PC-9 (cell line): ENCODE results near the gene JPH2. TPM values are rescaled to one million over a fixed set of nuclear protein-coding genes. Genes with fewer than 3 reads are reported as not detected.

ENCODE experiments used
- BruUV-seq: library from RNA; stranded (reverse); fragments of 400-500 nt; replicated peaks from 2 replicates; lab custom pipeline; 2021; lab: Mats Ljungman, UMichigan
- CTCF ChIA-PET: fragments of 300-600 bp; sonication (Branson Sonifier 250); formaldehyde crosslinking; loops from one replicate; lab custom pipeline; 2022; ENCODE audit warnings: antibody characterized with exemption; lab: Charles Lee
- POLR2A ChIA-PET: fragments of 300-600 bp; sonication (Branson Sonifier 250); formaldehyde crosslinking; loops from one replicate; lab custom pipeline; 2022; ENCODE audit warnings: antibody characterized with exemption; ENCODE audit not compliant: unreplicated experiment; lab: Charles Lee
- DNase-seq, 2 experiments: peaks; one replicate each; pipeline versions ENCODE4 v3.0.0 to v3.0.0-alpha.2; 2015 to 2022; ENCODE audit warnings: mixed read lengths in 1 of 2
- H2AFZ ChIP-seq: fragments of 200-600 bp; sonication (generic); 2 replicates; pipeline ENCODE4 v1.8.1; 2017; ENCODE audit warnings: antibody characterized with exemption
- H3F3A ChIP-seq: fragments of 200-600 bp; sonication (generic); 2 replicates; pipeline ENCODE4 v1.8.1; 2017; ENCODE audit warnings: antibody characterized with exemption, mild to moderate bottlenecking, low read depth; ENCODE audit not compliant: insufficient read depth
- H3K27ac ChIP-seq: fragments of 200-600 bp; sonication (generic); 2 replicates; pipeline ENCODE4 v1.6.1; 2016; ENCODE audit warnings: mixed run types
- H3K27me3 ChIP-seq: fragments of 200-600 bp; sonication (generic); 2 replicates; pipeline ENCODE4 v1.6.1; 2016; ENCODE audit warnings: low read depth, mixed run types; ENCODE audit not compliant: insufficient read depth
- H3K36me3 ChIP-seq: fragments of 200-600 bp; sonication (generic); 2 replicates; pipeline ENCODE4 v1.6.1; 2016; ENCODE audit warnings: low read depth, mixed run types
- H3K4me1 ChIP-seq: fragments of 200-600 bp; sonication (generic); replicated peaks from 2 replicates; pipeline ENCODE4 v1.6.1; 2016; ENCODE audit warnings: mixed run types; ENCODE audit not compliant: insufficient read depth
- H3K4me2 ChIP-seq: fragments of 200-600 bp; sonication (generic); 2 replicates; pipeline ENCODE4 v1.6.1; 2017; ENCODE audit warnings: mixed run types
- H3K4me3 ChIP-seq: fragments of 200-600 bp; sonication (generic); 2 replicates; pipeline ENCODE4 v1.6.1; 2016; ENCODE audit warnings: mixed run types
- H3K79me2 ChIP-seq: fragments of 200-600 bp; sonication (generic); 2 replicates; pipeline ENCODE4 v1.6.1; 2017; ENCODE audit warnings: low read depth, mixed run types
- H3K9me2 ChIP-seq: fragments of 200-600 bp; sonication (generic); 2 replicates; pipeline ENCODE4 v1.8.1; 2017; ENCODE audit warnings: mild to moderate bottlenecking; ENCODE audit not compliant: insufficient read depth
- H3K9me3 ChIP-seq: fragments of 200-600 bp; sonication (generic); 2 replicates; pipeline ENCODE4 v1.8.1; 2016; ENCODE audit warnings: low read depth; ENCODE audit not compliant: insufficient read depth
- H4K20me1 ChIP-seq: fragments of 200-600 bp; sonication (generic); 2 replicates; pipeline ENCODE4 v1.8.1; 2017; ENCODE audit not compliant: insufficient read depth
- CTCF ChIP-seq: fragments of 200-600 bp; sonication (generic); conservative IDR thresholded peaks from 2 replicates; pipeline ENCODE4 v1.6.1; 2017; ENCODE audit warnings: mixed run types, antibody characterized with exemption, mild to moderate bottlenecking, moderate library complexity
- EZH2 ChIP-seq: fragments of 200-600 bp; sonication (generic); IDR thresholded peaks from 2 replicates; pipeline ENCODE4 v1.8.0; 2017; ENCODE audit warnings: antibody characterized with exemption, low read depth
- intact Hi-C: fragments of 100-400 bp; cut with micrococcal nuclease; formaldehyde crosslinking; loops from one replicate; pipeline ENCODE4 v1.10.0; 2022; ENCODE audit not compliant: unreplicated experiment
- total RNA-seq: library from RNA; stranded (reverse); gene quantifications from 2 replicates; pipeline ENCODE4 v1.2.3, GENCODE V29; 2021

Gene JPH2
- total RNA-seq, 1 experiment from 2014 or later, result 41.1 TPM

- Histone ChIP-seq H3K4me2 (peak within 1 kb of the TSS; percentile 98), H3K9me3 (no peaks in the 10 kb centered on the region), H4K20me1 (peaks cover 10% of the 10 kb centered on the region), H3F3A (peaks cover 44% of the 10 kb centered on the region; the same call in 1 of the 2 replicates), H3K4me1 (peaks cover 44% of the 10 kb centered on the region), H2AFZ (peak within 1 kb of the TSS; percentile 81), H3K9me2 (no peaks in the 10 kb centered on the region), H3K27me3 (no peaks in the 10 kb centered on the region), H3K79me2 (peaks cover 66% of the 10 kb centered on the region), H3K4me3 (peak within 1 kb of the TSS; percentile 98), H3K36me3 (peaks cover 7% of the 10 kb centered on the region), H3K27ac (peak within 1 kb of the TSS; percentile 89)
- intact Hi-C loops, result loop anchor here (2.0 kb wide), 1 partner anchor 94 kb away; no protein-coding TSS in a partner anchor
- peak; percentile 95 to 99 for DNase-seq
- no TSS peak for BruUV-seq
- no peak for TF ChIP-seq EZH2
- TF ChIP-seq CTCF, result no peak
- CTCF ChIA-PET, result interaction anchor here (0.7 kb wide), 1 partner anchor 21 kb away, joined by 3 read pairs; no protein-coding TSS in a partner anchor
- POLR2A ChIA-PET, result interaction anchor here (0.6 to 1.0 kb wide), 3 partner anchors 19 to 43 kb away, joined by 4 to 5 read pairs (median 5); partner anchors contain the start of gene JPH2
These were observed 23.6 kb upstream of the JPH2 start, which contains the start of gene OSER1 for GRCh38 chr20:44210406-44211176. Gene OSER1, minus strand, starts transcription at chr20:44210771. Its CDS starts 3,814 bp downstream, at chr20:44206957.

DNA sequence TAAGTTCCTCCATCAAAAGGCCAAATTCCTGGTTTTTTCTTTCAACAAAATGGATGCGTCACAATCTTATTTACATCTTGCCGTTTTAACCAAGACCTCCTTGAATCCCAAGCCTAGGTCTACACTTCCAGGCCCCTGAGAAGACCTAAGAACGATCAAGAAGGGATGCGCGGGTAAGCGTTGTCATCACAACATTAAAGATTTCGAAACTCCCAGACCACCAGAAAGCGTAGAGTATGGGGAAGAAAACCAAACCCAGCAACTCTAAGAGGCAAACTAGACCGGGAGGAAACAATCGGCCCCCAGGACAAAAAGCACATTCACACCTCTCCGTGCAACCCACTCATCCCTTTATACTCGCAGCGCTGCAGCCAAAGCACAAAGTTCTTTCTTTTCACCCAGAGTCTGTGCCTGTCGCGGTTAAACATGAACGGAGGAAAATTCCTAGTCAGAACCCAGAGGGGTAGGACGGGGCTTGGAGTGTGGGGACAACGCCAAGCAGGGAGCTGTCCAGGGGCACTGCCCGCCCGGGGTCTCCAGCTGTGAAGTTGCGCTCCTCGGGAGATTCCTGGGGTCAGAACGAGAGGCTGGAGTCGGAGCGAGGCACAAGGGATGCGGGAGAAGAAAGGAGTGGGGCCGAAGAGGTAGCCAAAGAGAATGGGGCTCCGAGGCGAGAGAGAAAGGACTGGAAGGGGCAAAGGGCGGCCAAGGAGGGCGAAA, 22.9 kb upstream of the JPH2 start:
- CTCF ChIA-PET, result interaction anchor here (0.7 kb wide), 1 partner anchor 20 kb away, joined by 3 read pairs; no protein-coding TSS in a partner anchor
- Histone ChIP-seq H3F3A (peaks cover 51% of the 10 kb centered on the region; the same call in 1 of the 2 replicates), H2AFZ (peak overlapping the region; percentile 17; the same call in 1 of the 2 replicates), H3K4me1 (peaks cover 51% of the 10 kb centered on the region), H3K27me3 (no peaks in the 10 kb centered on the region), H3K9me3 (no peaks in the 10 kb centered on the region), H3K4me3 (peak overlapping the region; percentile 98), H3K36me3 (peaks cover 14% of the 10 kb centered on the region), H4K20me1 (peaks cover 10% of the 10 kb centered on the region), H3K27ac (peak overlapping the region; percentile 89), H3K9me2 (no peaks in the 10 kb centered on the region), H3K79me2 (peaks cover 73% of the 10 kb centered on the region), H3K4me2 (peak overlapping the region; percentile 98)
- DNase-seq, result peak in 1 of 2 experiments; percentile 29
- TSS peak; percentile 63 for BruUV-seq
- no peak for TF ChIP-seq EZH2
- no peak for TF ChIP-seq CTCF
- POLR2A ChIA-PET, result interaction anchor here (0.6 to 1.0 kb wide), 2 partner anchors 22 to 42 kb away, joined by 5 read pairs; partner anchors contain the start of gene JPH2
- intact Hi-C loops, result loop anchor here (2.0 kb wide), 1 partner anchor 93 kb away; no protein-coding TSS in a partner anchor

GRCh38 chr20:44208770-44209169, 21.8 kb upstream of the JPH2 start:
- no peaks in the 10 kb centered on the region for H3K9me2 ChIP-seq
- ChIA-PET CTCF (no interaction called here), POLR2A (interaction anchor here (0.6 to 0.7 kb wide), 5 partner anchors 19 to 751 kb away, joined by 3 to 9 read pairs (median 3); partner anchors contain the start of gene SRSF6)
- intact Hi-C loops, result no loop called here
- H3K79me2 ChIP-seq, result peaks cover 80% of the 10 kb centered on the region
- peaks cover 10% of the 10 kb centered on the region for H4K20me1 ChIP-seq
- peaks cover 21% of the 10 kb centered on the region for H3K36me3 ChIP-seq
- H3K4me3 ChIP-seq, result peak overlapping the region; percentile 98
- H3K27ac ChIP-seq, result peak overlapping the region; percentile 89
- H3F3A ChIP-seq, result peaks cover 60% of the 10 kb centered on the region; the same call in 1 of the 2 replicates
- peak overlapping the region; percentile 98 for H3K4me2 ChIP-seq
- TF ChIP-seq CTCF (no peak), EZH2 (no peak)
- H3K27me3 ChIP-seq, result no peaks in the 10 kb centered on the region
- H3K9me3 ChIP-seq, result no peaks in the 10 kb centered on the region
- peaks cover 60% of the 10 kb centered on the region for H3K4me1 ChIP-seq
- BruUV-seq, result no TSS peak
- H2AFZ ChIP-seq, result no peak overlapping the region
- DNase-seq, result no peak
